NB4 (cell line): ENCODE data around the gene ZNF512.

Experiments
- CTCF ChIP-seq: IDR thresholded peaks from one replicate; pipeline ENCODE4 v1.5.1; 2012; ENCODE audit warnings: low read depth, low read length
- MYC ChIP-seq: IDR thresholded peaks from 2 replicates; pipeline ENCODE4 v1.6.1; 2011; ENCODE audit warnings: low read depth, low read length
- POLR2A ChIP-seq: IDR thresholded peaks from 2 replicates; pipeline ENCODE4 v1.6.1; 2011; ENCODE audit warnings: mild to moderate bottlenecking; ENCODE audit not compliant: insufficient read length; ENCODE audit errors: extremely low read depth

GRCh38 chr2:27606611-27607010 lies 23.8 kb downstream of the ZNF512 start:
- TF ChIP-seq POLR2A: no peak
- no peak for TF ChIP-seq CTCF
- TF ChIP-seq MYC: no peak
